ENCODE results near the gene DMPK. TPM values are rescaled to one million over a fixed set of nuclear protein-coding genes. Genes with fewer than 3 reads are reported as not detected.
A peak's percentile ranks its signal among the peaks of the same experiment; 100 is the strongest.

The DMPK gene
- total RNA-seq, 2 experiments from 2014 or later = 14.9 to 34.7 TPM

GRCh38 chr19:45814166-45814780 lies 32.0 kb upstream of the DMPK start:
- TF ChIP-seq CTCF (conservative IDR thresholded peaks at IDR 0.05; ENCODE audit: low read length) (no peak), EZH2phosphoT487 (IDR thresholded peaks at IDR 0.05; ENCODE audit: borderline replicate concordance, low read depth, low read length) (no peak)
- H4K20me1 ChIP-seq (ENCODE audit: insufficient read depth, low read length) = no peaks in the 10 kb centered on the region
- intact Hi-C loops (cut with micrococcal nuclease; ENCODE audit: unreplicated experiment) = no loop called here
- H2AFZ ChIP-seq (ENCODE audit: low read length) = no peak overlapping the region
- BruUV-seq (replicated peaks) = no TSS peak
- H3K9me2 ChIP-seq (ENCODE audit: insufficient read depth, low read length) = no peaks in the 10 kb centered on the region
- no peak overlapping the region for H3K4me3 ChIP-seq (ENCODE audit: low read depth, low read length, poor library complexity, severe bottlenecking)
- peaks cover 17% of the 10 kb centered on the region for H3K4me1 ChIP-seq (ENCODE audit: insufficient read depth, low read length, poor library complexity, severe bottlenecking)
- ChIA-PET POLR2A (interaction anchor here (0.6 kb wide), 1 partner anchor 11 kb away, joined by 4 read pairs; no protein-coding TSS in a partner anchor), CTCF (ENCODE audit: unreplicated experiment) (no interaction called here)
- no peaks in the 10 kb centered on the region for H3K9me3 ChIP-seq (ENCODE audit: low read length)
- H3K4me2 ChIP-seq (ENCODE audit: low read length) = no peak overlapping the region
- H3K79me2 ChIP-seq (ENCODE audit: insufficient read depth, low read depth, low read length) = no peaks in the 10 kb centered on the region
- H3K27ac ChIP-seq (ENCODE audit: low read depth, low read length, poor library complexity, severe bottlenecking) = no peak overlapping the region
- peaks cover 21% of the 10 kb centered on the region for H3K36me3 ChIP-seq (ENCODE audit: insufficient read depth, low read length)
- no peak for DNase-seq (ENCODE audit: low spot score)

- BruUV-seq (replicated peaks) = no TSS peak
- ChIA-PET POLR2A (no interaction called here), CTCF (ENCODE audit: unreplicated experiment) (interaction anchor here (0.6 kb wide), 1 partner anchor 62 kb away, joined by 3 read pairs; no protein-coding TSS in a partner anchor)
- no peak for TF ChIP-seq EZH2phosphoT487 (IDR thresholded peaks at IDR 0.05; ENCODE audit: borderline replicate concordance, low read depth, low read length)
- no peak for TF ChIP-seq CTCF (conservative IDR thresholded peaks at IDR 0.05; ENCODE audit: low read length)
- H2AFZ ChIP-seq (ENCODE audit: low read length) = no peak overlapping the region
- H3K79me2 ChIP-seq (ENCODE audit: insufficient read depth, low read depth, low read length) = no peaks in the 10 kb centered on the region
- peaks cover 14% of the 10 kb centered on the region for H3K4me1 ChIP-seq (ENCODE audit: insufficient read depth, low read length, poor library complexity, severe bottlenecking)
- H3K4me3 ChIP-seq (ENCODE audit: low read depth, low read length, poor library complexity, severe bottlenecking) = no peak overlapping the region
- DNase-seq (ENCODE audit: low spot score) = no peak
- no peak overlapping the region for H3K4me2 ChIP-seq (ENCODE audit: low read length)
- no peaks in the 10 kb centered on the region for H4K20me1 ChIP-seq (ENCODE audit: insufficient read depth, low read length)
- H3K9me3 ChIP-seq (ENCODE audit: low read length) = no peaks in the 10 kb centered on the region
- H3K27ac ChIP-seq (ENCODE audit: low read depth, low read length, poor library complexity, severe bottlenecking) = no peak overlapping the region
- peaks cover 20% of the 10 kb centered on the region for H3K36me3 ChIP-seq (ENCODE audit: insufficient read depth, low read length)
- no peaks in the 10 kb centered on the region for H3K9me2 ChIP-seq (ENCODE audit: insufficient read depth, low read length)
- intact Hi-C loops (cut with micrococcal nuclease; ENCODE audit: unreplicated experiment) = no loop called here
Measured at GRCh38 chr19:45812297-45812696, 30.0 kb upstream of the DMPK start.

- peak overlapping the region; percentile 3 for H3K27ac ChIP-seq (ENCODE audit: low read depth, low read length, poor library complexity, severe bottlenecking)
- H3K79me2 ChIP-seq (ENCODE audit: insufficient read depth, low read depth, low read length) = no peaks in the 10 kb centered on the region
- no TSS peak for BruUV-seq (replicated peaks)
- intact Hi-C loops (cut with micrococcal nuclease; ENCODE audit: unreplicated experiment) = no loop called here
- POLR2A ChIA-PET = no interaction called here
- peaks cover 4% of the 10 kb centered on the region; the same call in 1 of the 2 replicates for H3K36me3 ChIP-seq (ENCODE audit: insufficient read depth, low read length)
- no peaks in the 10 kb centered on the region for H4K20me1 ChIP-seq (ENCODE audit: insufficient read depth, low read length)
- H3K9me3 ChIP-seq (ENCODE audit: low read length) = no peaks in the 10 kb centered on the region
- peak overlapping the region; percentile 14; the same call in 1 of the 2 replicates for H2AFZ ChIP-seq (ENCODE audit: low read length)
- H3K4me1 ChIP-seq (ENCODE audit: insufficient read depth, low read length, poor library complexity, severe bottlenecking) = peaks cover 13% of the 10 kb centered on the region
- peak; percentile 54 for DNase-seq (ENCODE audit: low spot score)
- no peaks in the 10 kb centered on the region for H3K9me2 ChIP-seq (ENCODE audit: insufficient read depth, low read length)
- TF ChIP-seq EZH2phosphoT487 (IDR thresholded peaks at IDR 0.05; ENCODE audit: borderline replicate concordance, low read depth, low read length) = no peak
- TF ChIP-seq CTCF (conservative IDR thresholded peaks at IDR 0.05; ENCODE audit: low read length) = no peak
- CTCF ChIA-PET (ENCODE audit: unreplicated experiment) = no interaction called here
- H3K4me2 ChIP-seq (ENCODE audit: low read length) = peak overlapping the region; percentile 25
- no peak overlapping the region for H3K4me3 ChIP-seq (ENCODE audit: low read depth, low read length, poor library complexity, severe bottlenecking)
Measured at GRCh38 chr19:45809643-45810159, 27.4 kb upstream of the DMPK start.
